ENCODE measurements around the gene DPP8. TPM values are rescaled to one million over a fixed set of nuclear protein-coding genes. Genes with fewer than 3 reads are reported as not detected.

The DPP8 gene
- total RNA-seq, 1 donor from 2014 or later = 32.8 TPM

DNA sequence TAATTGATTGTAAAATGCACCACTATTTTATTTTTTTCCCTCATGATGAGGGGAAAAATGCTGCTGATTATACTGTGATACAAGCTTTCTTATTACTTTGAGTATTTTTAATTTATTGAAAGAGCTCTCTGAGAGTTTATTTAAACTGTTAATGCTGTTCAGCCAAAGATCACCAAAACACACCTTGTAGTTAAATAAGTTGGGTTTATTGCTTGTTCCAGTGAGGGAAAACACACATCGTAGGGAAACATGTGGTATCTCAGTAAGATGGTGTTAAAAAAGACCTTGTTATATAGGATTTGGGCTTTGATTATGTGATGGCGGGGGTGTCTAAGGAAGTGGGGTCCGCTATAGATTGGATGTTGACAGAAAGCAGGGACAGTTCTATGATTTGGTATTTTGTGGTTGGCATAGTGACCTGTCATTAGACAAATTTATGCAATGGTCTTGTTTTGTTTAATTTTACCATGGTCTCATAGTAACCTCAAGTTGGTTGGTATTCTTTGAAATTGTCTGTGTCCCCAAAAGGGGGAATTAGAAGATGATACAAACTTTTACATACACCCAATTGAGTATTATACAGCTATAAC, 23.8 kb upstream of the DPP8 start:
- no peaks in the 10 kb centered on the region for H3K9me3 ChIP-seq
- no peak for ATAC-seq
- intact Hi-C loops (cut with DNase I) = no loop called here
- no peaks in the 10 kb centered on the region for H3K27me3 ChIP-seq (ENCODE audit: low read depth)
- H3K27ac ChIP-seq = no peak overlapping the region
- TF ChIP-seq, protein P1, sequence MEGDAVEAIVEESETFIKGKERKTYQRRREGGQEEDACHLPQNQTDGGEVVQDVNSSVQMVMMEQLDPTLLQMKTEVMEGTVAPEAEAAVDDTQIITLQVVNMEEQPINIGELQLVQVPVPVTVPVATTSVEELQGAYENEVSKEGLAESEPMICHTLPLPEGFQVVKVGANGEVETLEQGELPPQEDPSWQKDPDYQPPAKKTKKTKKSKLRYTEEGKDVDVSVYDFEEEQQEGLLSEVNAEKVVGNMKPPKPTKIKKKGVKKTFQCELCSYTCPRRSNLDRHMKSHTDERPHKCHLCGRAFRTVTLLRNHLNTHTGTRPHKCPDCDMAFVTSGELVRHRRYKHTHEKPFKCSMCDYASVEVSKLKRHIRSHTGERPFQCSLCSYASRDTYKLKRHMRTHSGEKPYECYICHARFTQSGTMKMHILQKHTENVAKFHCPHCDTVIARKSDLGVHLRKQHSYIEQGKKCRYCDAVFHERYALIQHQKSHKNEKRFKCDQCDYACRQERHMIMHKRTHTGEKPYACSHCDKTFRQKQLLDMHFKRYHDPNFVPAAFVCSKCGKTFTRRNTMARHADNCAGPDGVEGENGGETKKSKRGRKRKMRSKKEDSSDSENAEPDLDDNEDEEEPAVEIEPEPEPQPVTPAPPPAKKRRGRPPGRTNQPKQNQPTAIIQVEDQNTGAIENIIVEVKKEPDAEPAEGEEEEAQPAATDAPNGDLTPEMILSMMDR (IDR thresholded peaks at IDR 0.05) = no peak
- no peak for DNase-seq
- no peaks in the 10 kb centered on the region for H3K36me3 ChIP-seq
- no peaks in the 10 kb centered on the region for H3K4me1 ChIP-seq
- H3K4me3 ChIP-seq = no peak overlapping the region

DNA sequence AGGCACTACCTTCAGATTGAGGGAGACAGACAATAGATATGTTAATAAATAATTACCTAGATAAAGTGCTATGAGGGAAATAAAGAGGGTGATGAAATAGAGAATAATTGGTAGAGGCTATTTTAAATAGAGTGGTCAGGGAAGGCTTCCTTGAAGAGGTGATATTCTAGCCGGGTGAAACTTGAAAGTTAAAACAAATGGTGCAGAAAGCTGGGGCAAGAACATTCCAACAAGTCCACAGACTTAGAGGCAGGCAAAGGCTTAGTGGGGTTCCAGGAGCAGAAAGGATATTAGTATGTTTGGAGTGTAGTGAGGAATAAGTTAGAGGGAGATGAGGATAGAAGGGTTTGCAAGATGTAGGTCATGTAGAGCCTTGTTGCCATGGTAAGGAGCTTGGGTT, 22.8 kb upstream of the DPP8 start:
- intact Hi-C loops (cut with DNase I) = no loop called here
- H3K27me3 ChIP-seq (ENCODE audit: low read depth) = no peaks in the 10 kb centered on the region
- no peak for ATAC-seq
- no peak for DNase-seq
- H3K36me3 ChIP-seq = no peaks in the 10 kb centered on the region
- no peak overlapping the region for H3K27ac ChIP-seq
- H3K9me3 ChIP-seq = no peaks in the 10 kb centered on the region
- no peak overlapping the region for H3K4me3 ChIP-seq
- TF ChIP-seq, protein P1 (IDR thresholded peaks at IDR 0.05) = no peak
- H3K4me1 ChIP-seq = no peaks in the 10 kb centered on the region

DNA sequence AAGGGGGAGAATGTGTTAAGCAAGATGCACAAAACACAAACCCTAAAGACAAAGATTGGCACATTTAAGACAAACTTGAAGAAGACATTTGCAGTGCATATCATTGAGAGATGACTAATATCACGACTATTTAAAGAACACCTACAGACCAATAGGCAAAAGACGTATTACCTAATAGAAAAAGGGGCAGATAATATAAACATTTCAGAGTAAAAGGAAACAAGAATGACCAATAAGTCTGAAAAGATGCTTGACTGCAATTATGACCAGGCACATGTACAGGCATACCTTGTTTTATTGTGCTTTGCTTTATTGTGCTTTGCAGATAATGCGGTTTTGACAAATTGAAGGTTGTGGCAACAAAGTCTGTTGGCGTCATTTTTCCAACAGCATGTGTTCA, 17.7 kb upstream of the DPP8 start:
- intact Hi-C loops (cut with DNase I) = no loop called here

DNA sequence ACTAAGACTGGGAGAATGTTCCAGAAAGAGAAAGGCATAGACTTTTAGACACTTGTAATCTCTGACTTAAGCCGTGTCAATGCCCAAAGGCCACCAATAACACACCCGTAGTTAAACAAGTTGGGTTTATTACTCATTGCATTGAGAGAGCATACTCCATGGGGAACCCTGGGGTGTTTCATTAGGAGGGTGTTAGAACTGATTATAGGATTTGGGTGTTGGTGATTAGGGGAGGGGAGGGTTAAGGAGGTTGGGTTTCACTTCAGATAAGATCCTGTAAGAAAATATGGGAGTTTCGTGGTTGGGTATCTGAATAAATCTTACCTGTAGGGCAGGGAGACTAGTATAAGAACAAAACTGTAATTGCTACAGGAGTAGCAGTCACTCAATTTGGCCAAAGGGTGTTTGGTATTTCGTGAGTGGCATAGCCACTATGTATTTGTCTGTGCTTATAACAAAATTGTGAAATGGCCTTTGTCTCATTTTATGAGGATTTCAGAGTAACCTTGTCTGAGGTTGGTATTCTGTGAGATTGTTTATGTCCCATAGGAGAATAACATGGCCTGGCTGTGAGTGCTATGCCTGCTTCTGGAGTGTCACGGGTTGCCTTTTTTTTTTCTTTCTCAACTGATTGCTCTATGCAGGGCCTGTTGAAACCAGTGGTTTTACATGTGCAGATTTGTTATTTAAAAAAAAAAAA, 15.7 kb upstream of the DPP8 start:
- Histone ChIP-seq H3K4me3 (peak overlapping the region; percentile 4), H3K4me1 (peaks cover 18% of the 10 kb centered on the region), H3K36me3 (no peaks in the 10 kb centered on the region), H3K27me3 (ENCODE audit: low read depth) (no peaks in the 10 kb centered on the region), H3K9me3 (no peaks in the 10 kb centered on the region), H3K27ac (no peak overlapping the region)
- intact Hi-C loops (cut with DNase I) = no loop called here
- peak in 1 of 2 donors; percentile 13 for ATAC-seq
- TF ChIP-seq, protein P1 (IDR thresholded peaks at IDR 0.05) = no peak
- DNase-seq = no peak

More for the DNA sequence above, 17.7 kb upstream of the DPP8 start:
- no peak for DNase-seq
- Histone ChIP-seq H3K9me3 (no peaks in the 10 kb centered on the region), H3K27me3 (ENCODE audit: low read depth) (no peaks in the 10 kb centered on the region), H3K36me3 (no peaks in the 10 kb centered on the region), H3K4me3 (no peak overlapping the region), H3K27ac (no peak overlapping the region), H3K4me1 (peaks cover 18% of the 10 kb centered on the region)
- TF ChIP-seq, protein P1 (IDR thresholded peaks at IDR 0.05) = no peak
- ATAC-seq = no peak

DNA sequence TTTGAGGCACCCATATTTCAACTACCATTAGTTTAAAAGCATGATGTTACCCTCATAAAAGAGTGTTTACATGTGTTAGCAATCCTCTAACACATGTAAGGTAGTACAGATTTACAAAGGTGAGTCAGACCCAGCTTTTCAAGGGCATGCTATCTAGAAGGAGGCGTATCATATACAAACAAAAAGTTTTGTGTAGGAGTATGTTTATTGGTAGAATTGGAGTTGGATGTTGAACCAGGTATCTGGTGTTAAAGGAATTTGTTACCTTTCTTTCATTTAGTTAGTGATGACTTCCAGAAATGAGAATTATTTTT, 15.2 kb upstream of the DPP8 start:
- DNase-seq (no peak), ATAC-seq (no peak)
- H3K4me1 ChIP-seq = peaks cover 18% of the 10 kb centered on the region
- H3K27ac ChIP-seq = no peak overlapping the region
- intact Hi-C loops (cut with DNase I) = no loop called here
- H3K4me3 ChIP-seq = no peak overlapping the region
- H3K27me3 ChIP-seq (ENCODE audit: low read depth) = no peaks in the 10 kb centered on the region
- H3K9me3 ChIP-seq = no peaks in the 10 kb centered on the region
- TF ChIP-seq, protein P1 (IDR thresholded peaks at IDR 0.05) = no peak
- H3K36me3 ChIP-seq = no peaks in the 10 kb centered on the region
